MCF 10A (cell line): Measurements from ENCODE around the gene EGR1. TPM values are rescaled to one million over a fixed set of nuclear protein-coding genes. Genes with fewer than 3 reads are reported as not detected.

Experiments used
- BruUV-seq: library from RNA; stranded (reverse); fragments of 400-500 nt; replicated peaks from 2 replicates; lab custom pipeline; 2021; lab: Mats Ljungman, UMichigan
- CTCF ChIA-PET: fragments of 300-600 bp; sonication (Branson Sonifier 250); formaldehyde crosslinking; extraction: SDS; loops from one replicate; lab custom pipeline; 2021; ENCODE audit warnings: antibody characterized with exemption, inconsistent platforms; lab: Yijun Ruan, JAX
- POLR2A ChIA-PET: fragments of 300-600, 350-650 bp; sonication (Branson Sonifier 250); formaldehyde crosslinking; extraction: SDS; loops from one replicate; lab custom pipeline; 2020; ENCODE audit warnings: antibody characterized with exemption, inconsistent platforms; lab: Yijun Ruan, JAX
- DNase-seq: peaks from one replicate; pipeline ENCODE4 v3.0.0-alpha.2; 2018; ENCODE audit not compliant: unreplicated experiment
- H3K27ac Mint-ChIP-seq: one replicate; pipeline ENCODE4 v1.8.0; 2022; ENCODE audit warnings: mild to moderate bottlenecking, low read depth, mixed read lengths; ENCODE audit not compliant: unreplicated experiment
- H3K27me3 Mint-ChIP-seq: one replicate; pipeline ENCODE4 v1.8.0; 2022; ENCODE audit warnings: mixed read lengths; ENCODE audit not compliant: insufficient read depth, unreplicated experiment
- H3K36me3 Mint-ChIP-seq: one replicate; pipeline ENCODE4 v1.8.0; 2022; ENCODE audit warnings: mild to moderate bottlenecking, moderate library complexity, mixed read lengths; ENCODE audit not compliant: insufficient read depth, unreplicated experiment
- H3K4me1 Mint-ChIP-seq: one replicate; pipeline ENCODE4 v1.8.0; 2022; ENCODE audit warnings: mixed read lengths; ENCODE audit not compliant: insufficient read depth, unreplicated experiment
- H3K4me3 Mint-ChIP-seq: one replicate; pipeline ENCODE4 v1.8.0; 2022; ENCODE audit warnings: mild to moderate bottlenecking, moderate library complexity, mixed read lengths; ENCODE audit not compliant: unreplicated experiment
- H3K9me3 Mint-ChIP-seq: one replicate; pipeline ENCODE4 v1.8.0; 2022; ENCODE audit warnings: mixed read lengths; ENCODE audit not compliant: unreplicated experiment
- intact Hi-C: fragments of 100-400 bp; cut with micrococcal nuclease; formaldehyde crosslinking; loops from 2 replicates; pipeline ENCODE4 v1.14.1; 2022
- total RNA-seq: library from RNA; stranded (reverse); gene quantifications from 2 replicates; pipeline ENCODE4 v1.2.3, GENCODE V29; 2022
- TF ChIP-seq, protein P1 (sequence below): fragments of 200-600 bp; IDR thresholded peaks from one replicate; pipeline ENCODE4 v1.8.0; 2022; ENCODE audit warnings: antibody characterized with exemption, mild to moderate bottlenecking; ENCODE audit not compliant: unreplicated experiment

EGR1 gene
- total RNA-seq, 1 experiment from 2014 or later = 189 TPM

DNA sequence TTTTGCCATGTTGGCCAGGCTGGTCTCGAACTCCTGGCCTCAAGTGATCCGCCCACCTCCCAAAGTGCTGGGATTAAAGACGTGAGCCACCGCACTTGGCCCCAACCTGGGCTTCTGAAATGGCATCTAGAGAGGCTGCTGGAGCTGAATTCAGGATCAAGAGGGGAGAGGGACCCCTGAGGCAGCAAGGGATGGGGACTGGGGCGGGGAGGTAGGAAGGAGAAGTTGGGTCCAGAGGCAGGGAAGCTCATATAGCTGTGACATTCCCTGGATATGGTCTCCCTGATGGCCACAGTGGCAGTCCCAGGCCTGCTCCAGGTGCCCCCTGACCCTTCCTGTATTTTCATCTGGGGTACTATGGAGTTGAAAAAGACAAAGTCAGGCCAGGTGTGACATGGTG lies 14.3 kb upstream of the EGR1 start:
- ChIA-PET POLR2A (interaction anchor here (1.4 to 5.6 kb wide), 3 partner anchors 14 to 97 kb away, joined by 4 to 42 read pairs (median 29); partner anchors contain the start of gene EGR1), CTCF (interaction anchor here (0.6 to 13.1 kb wide), 14 partner anchors 11 to 194 kb away, joined by 3 to 278 read pairs (median 6); partner anchors contain the start of genes EGR1 and REEP2)
- no peak overlapping the region for H3K27ac Mint-ChIP-seq

GRCh38 chr5:138452720-138453119 lies 12.6 kb upstream of the EGR1 start:
- Mint-ChIP-seq H3K36me3 (no peaks in the 10 kb centered on the region), H3K4me1 (peaks cover 7% of the 10 kb centered on the region), H3K4me3 (no peak overlapping the region), H3K27me3 (no peaks in the 10 kb centered on the region), H3K9me3 (no peaks in the 10 kb centered on the region), H3K27ac (no peak overlapping the region)
- BruUV-seq = no TSS peak
- ChIA-PET POLR2A (interaction anchor here (5.4 kb wide), 1 partner anchor 12 kb away, joined by 42 read pairs; the partner anchor contains the start of gene EGR1), CTCF (interaction anchor here (0.6 to 13.1 kb wide), 5 partner anchors 9 to 111 kb away, joined by 3 to 278 read pairs (median 6); partner anchors contain the start of gene EGR1)
- intact Hi-C loops = no loop called here
- TF ChIP-seq, protein P1, sequence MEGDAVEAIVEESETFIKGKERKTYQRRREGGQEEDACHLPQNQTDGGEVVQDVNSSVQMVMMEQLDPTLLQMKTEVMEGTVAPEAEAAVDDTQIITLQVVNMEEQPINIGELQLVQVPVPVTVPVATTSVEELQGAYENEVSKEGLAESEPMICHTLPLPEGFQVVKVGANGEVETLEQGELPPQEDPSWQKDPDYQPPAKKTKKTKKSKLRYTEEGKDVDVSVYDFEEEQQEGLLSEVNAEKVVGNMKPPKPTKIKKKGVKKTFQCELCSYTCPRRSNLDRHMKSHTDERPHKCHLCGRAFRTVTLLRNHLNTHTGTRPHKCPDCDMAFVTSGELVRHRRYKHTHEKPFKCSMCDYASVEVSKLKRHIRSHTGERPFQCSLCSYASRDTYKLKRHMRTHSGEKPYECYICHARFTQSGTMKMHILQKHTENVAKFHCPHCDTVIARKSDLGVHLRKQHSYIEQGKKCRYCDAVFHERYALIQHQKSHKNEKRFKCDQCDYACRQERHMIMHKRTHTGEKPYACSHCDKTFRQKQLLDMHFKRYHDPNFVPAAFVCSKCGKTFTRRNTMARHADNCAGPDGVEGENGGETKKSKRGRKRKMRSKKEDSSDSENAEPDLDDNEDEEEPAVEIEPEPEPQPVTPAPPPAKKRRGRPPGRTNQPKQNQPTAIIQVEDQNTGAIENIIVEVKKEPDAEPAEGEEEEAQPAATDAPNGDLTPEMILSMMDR = no peak
- DNase-seq = no peak

More for the DNA sequence above, 14.3 kb upstream of the EGR1 start:
- H3K4me3 Mint-ChIP-seq = no peak overlapping the region
- DNase-seq = no peak
- TF ChIP-seq, protein P1 = no peak
- intact Hi-C loops = loop anchor here (1.0 kb wide), 2 partner anchors 52 to 97 kb away; no protein-coding TSS in a partner anchor
- BruUV-seq = no TSS peak
- H3K36me3 Mint-ChIP-seq = no peaks in the 10 kb centered on the region
- peaks cover 7% of the 10 kb centered on the region for H3K4me1 Mint-ChIP-seq
- H3K27me3 Mint-ChIP-seq = no peaks in the 10 kb centered on the region
- no peaks in the 10 kb centered on the region for H3K9me3 Mint-ChIP-seq

GRCh38 chr5:138453590-138453989 lies 11.7 kb upstream of the EGR1 start:
- Mint-ChIP-seq H3K27ac (no peak overlapping the region), H3K4me1 (peaks cover 7% of the 10 kb centered on the region), H3K4me3 (no peak overlapping the region), H3K27me3 (no peaks in the 10 kb centered on the region), H3K9me3 (no peaks in the 10 kb centered on the region), H3K36me3 (no peaks in the 10 kb centered on the region)
- CTCF ChIA-PET = interaction anchor here (0.9 to 13.1 kb wide), 6 partner anchors 8 to 112 kb away, joined by 3 to 278 read pairs (median 8); partner anchors contain the start of genes EGR1 and ETF1
- no TSS peak for BruUV-seq
- POLR2A ChIA-PET = interaction anchor here (5.4 kb wide), 1 partner anchor 11 kb away, joined by 42 read pairs; the partner anchor contains the start of gene EGR1
- TF ChIP-seq, protein P1 = no peak
- intact Hi-C loops = no loop called here
- DNase-seq = no peak

DNA sequence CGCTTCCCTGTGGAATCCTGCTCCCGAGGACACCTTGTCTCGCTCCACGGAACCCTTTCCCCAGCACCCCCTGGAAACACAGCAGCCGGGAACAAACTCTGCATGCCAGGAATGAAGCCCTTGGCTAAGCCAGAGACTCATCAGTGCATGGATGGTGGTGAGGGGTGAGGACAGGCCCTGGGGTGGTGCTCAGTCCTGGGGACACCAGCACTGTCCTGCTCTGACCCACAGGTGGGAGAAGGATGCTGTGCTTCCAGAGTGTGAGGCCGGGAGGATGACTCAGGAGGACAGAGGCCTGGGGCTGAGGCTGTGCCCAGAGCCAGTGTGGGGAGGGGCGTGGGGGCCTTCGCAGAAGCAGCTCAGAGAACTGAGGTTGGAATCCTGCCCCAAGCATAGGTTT lies 11.2 kb upstream of the EGR1 start:
- no peaks in the 10 kb centered on the region for H3K9me3 Mint-ChIP-seq
- H3K4me1 Mint-ChIP-seq = peaks cover 7% of the 10 kb centered on the region
- H3K27me3 Mint-ChIP-seq = no peaks in the 10 kb centered on the region
- ChIA-PET CTCF (interaction anchor here (1.0 to 13.1 kb wide), 9 partner anchors 8 to 273 kb away, joined by 3 to 278 read pairs (median 6); partner anchors contain the start of genes EGR1 and ETF1), POLR2A (interaction anchor here (5.1 kb wide), 1 partner anchor 49 kb away, joined by 18 read pairs; no protein-coding TSS in a partner anchor)
- H3K4me3 Mint-ChIP-seq = no peak overlapping the region
- intact Hi-C loops = no loop called here
- H3K36me3 Mint-ChIP-seq = no peaks in the 10 kb centered on the region
- DNase-seq = no peak
- TF ChIP-seq, protein P1 = peak; percentile 7
- BruUV-seq = no TSS peak
- H3K27ac Mint-ChIP-seq = no peak overlapping the region
